ENCODE results near the gene NENF.

DNA sequence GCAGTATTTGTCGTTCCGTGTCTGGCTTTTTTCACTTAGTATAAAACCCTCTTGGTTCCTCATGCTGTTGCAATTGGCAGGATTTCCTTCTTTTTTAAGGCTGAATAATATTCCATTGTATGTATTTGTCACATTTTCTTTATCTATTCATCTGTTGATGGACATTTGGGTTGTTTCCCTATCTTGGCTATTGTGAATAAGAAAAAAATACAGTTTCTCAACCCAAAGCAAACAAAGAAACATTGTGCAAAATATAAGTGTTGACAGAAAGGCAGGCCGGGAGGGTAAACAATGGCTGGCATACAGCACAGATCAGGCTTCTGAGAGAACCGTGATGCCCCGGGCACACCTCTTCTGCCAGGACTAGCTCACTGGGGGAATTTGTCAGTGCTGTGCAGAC lies 26.9 kb downstream of the NENF start:
- TF ChIP-seq, protein P1, sequence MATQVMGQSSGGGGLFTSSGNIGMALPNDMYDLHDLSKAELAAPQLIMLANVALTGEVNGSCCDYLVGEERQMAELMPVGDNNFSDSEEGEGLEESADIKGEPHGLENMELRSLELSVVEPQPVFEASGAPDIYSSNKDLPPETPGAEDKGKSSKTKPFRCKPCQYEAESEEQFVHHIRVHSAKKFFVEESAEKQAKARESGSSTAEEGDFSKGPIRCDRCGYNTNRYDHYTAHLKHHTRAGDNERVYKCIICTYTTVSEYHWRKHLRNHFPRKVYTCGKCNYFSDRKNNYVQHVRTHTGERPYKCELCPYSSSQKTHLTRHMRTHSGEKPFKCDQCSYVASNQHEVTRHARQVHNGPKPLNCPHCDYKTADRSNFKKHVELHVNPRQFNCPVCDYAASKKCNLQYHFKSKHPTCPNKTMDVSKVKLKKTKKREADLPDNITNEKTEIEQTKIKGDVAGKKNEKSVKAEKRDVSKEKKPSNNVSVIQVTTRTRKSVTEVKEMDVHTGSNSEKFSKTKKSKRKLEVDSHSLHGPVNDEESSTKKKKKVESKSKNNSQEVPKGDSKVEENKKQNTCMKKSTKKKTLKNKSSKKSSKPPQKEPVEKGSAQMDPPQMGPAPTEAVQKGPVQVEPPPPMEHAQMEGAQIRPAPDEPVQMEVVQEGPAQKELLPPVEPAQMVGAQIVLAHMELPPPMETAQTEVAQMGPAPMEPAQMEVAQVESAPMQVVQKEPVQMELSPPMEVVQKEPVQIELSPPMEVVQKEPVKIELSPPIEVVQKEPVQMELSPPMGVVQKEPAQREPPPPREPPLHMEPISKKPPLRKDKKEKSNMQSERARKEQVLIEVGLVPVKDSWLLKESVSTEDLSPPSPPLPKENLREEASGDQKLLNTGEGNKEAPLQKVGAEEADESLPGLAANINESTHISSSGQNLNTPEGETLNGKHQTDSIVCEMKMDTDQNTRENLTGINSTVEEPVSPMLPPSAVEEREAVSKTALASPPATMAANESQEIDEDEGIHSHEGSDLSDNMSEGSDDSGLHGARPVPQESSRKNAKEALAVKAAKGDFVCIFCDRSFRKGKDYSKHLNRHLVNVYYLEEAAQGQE (IDR thresholded peaks at IDR 0.05), result no peak
- TF ChIP-seq, protein P2, sequence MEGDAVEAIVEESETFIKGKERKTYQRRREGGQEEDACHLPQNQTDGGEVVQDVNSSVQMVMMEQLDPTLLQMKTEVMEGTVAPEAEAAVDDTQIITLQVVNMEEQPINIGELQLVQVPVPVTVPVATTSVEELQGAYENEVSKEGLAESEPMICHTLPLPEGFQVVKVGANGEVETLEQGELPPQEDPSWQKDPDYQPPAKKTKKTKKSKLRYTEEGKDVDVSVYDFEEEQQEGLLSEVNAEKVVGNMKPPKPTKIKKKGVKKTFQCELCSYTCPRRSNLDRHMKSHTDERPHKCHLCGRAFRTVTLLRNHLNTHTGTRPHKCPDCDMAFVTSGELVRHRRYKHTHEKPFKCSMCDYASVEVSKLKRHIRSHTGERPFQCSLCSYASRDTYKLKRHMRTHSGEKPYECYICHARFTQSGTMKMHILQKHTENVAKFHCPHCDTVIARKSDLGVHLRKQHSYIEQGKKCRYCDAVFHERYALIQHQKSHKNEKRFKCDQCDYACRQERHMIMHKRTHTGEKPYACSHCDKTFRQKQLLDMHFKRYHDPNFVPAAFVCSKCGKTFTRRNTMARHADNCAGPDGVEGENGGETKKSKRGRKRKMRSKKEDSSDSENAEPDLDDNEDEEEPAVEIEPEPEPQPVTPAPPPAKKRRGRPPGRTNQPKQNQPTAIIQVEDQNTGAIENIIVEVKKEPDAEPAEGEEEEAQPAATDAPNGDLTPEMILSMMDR (IDR thresholded peaks at IDR 0.05; ENCODE audit: low read depth, low read length, missing input control), result no peak
- TF ChIP-seq JUND (IDR thresholded peaks at IDR 0.05) (no peak), GABPA (IDR thresholded peaks at IDR 0.05 in 1 of 2, conservative IDR thresholded peaks at IDR 0.05 in 1 of 2) (no peak), NR2F2 (IDR thresholded peaks at IDR 0.05) (no peak), EGR1 (IDR thresholded peaks at IDR 0.05; ENCODE audit: low read depth in 2 of 2) (no peak), RAD21 (IDR thresholded peaks at IDR 0.05) (no peak), SP1 (IDR thresholded peaks at IDR 0.05) (no peak), TAF1 (conservative IDR thresholded peaks at IDR 0.05) (no peak)
- TF ChIP-seq, protein P3, sequence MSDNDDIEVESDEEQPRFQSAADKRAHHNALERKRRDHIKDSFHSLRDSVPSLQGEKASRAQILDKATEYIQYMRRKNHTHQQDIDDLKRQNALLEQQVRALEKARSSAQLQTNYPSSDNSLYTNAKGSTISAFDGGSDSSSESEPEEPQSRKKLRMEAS (IDR thresholded peaks at IDR 0.05), result no peak
- TF ChIP-seq, protein P4, sequence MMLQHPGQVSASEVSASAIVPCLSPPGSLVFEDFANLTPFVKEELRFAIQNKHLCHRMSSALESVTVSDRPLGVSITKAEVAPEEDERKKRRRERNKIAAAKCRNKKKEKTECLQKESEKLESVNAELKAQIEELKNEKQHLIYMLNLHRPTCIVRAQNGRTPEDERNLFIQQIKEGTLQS (IDR thresholded peaks at IDR 0.05), result no peak
